HT-29 (cell line): ENCODE measurements around the gene FAM219B. TPM values are rescaled to one million over a fixed set of nuclear protein-coding genes. Genes with fewer than 3 reads are reported as not detected.

ENCODE experiments used
- total RNA-seq: library from RNA; depleted of rRNA; stranded (reverse); fragments of >200 nt; shearing (Covaris generic); gene quantifications from 2 replicates; pipeline ENCODE4 v1.2.3, GENCODE V29; 2014; rRNA removed

FAM219B gene
- total RNA-seq, 1 experiment from 2014 or later: 66.1 TPM

Other genes with a start within 250 kb of the FAM219B start
- 9.4 and 24.0 TPM in 2 replicates for gene EDC3, start 210.8 kb downstream of the FAM219B start, total RNA-seq
- 0.10 and 2.0 TPM in 2 replicates for gene CYP1A1, start 181.3 kb downstream of the FAM219B start, total RNA-seq
- gene CYP1A2, start 158.0 kb downstream of the FAM219B start, total RNA-seq: not detected in 2 replicates
- gene CSK, start 124.8 kb downstream of the FAM219B start, total RNA-seq: 54.7 and 60.2 TPM in 2 replicates
- not detected in 2 replicates for gene LMAN1L, start 94.0 kb downstream of the FAM219B start, total RNA-seq
- gene CPLX3, start 80.2 kb downstream of the FAM219B start, total RNA-seq: 0.13 and 0.25 TPM in 2 replicates
- 96.4 and 97.0 TPM in 2 replicates for gene ULK3, start 63.7 kb downstream of the FAM219B start, total RNA-seq
- gene SCAMP2, start 33.5 kb downstream of the FAM219B start, total RNA-seq: 45.6 and 57.4 TPM in 2 replicates
- gene MPI, start 16.8 kb downstream of the FAM219B start, total RNA-seq: 61.3 and 81.8 TPM in 2 replicates
- gene COX5A, start 31.2 kb upstream of the FAM219B start, total RNA-seq: 122 and 144 TPM in 2 replicates
- gene RPP25, start 49.9 kb upstream of the FAM219B start, total RNA-seq: 60.1 and 68.1 TPM in 2 replicates
- 0.86 and 3.0 TPM in 2 replicates for gene SCAMP5, start 88.7 kb upstream of the FAM219B start, total RNA-seq
- gene PPCDC, start 116.7 kb upstream of the FAM219B start, total RNA-seq: 26.9 and 37.0 TPM in 2 replicates